Activated CD4-positive, alpha-beta T cell treated with anti-CD3 and anti-CD28 coated beads, Interleukin-2, amount 50 U/mL, for 1 hour (primary cell): ENCODE results near the gene ANG.
A peak's percentile ranks its signal among the peaks of the same experiment; 100 is the strongest.

ENCODE experiments used
- DNase-seq: peaks from one replicate; pipeline ENCODE4 v3.0.0-alpha.2; 2020

Gene ANG

GRCh38 chr14:20679907-20680306 lies 8.7 kb upstream of the ANG start:
- DNase-seq, result no peak

GRCh38 chr14:20680363-20680762 lies 8.2 kb upstream of the ANG start:
- DNase-seq, result no peak

GRCh38 chr14:20680843-20681347 lies 7.7 kb upstream of the ANG start:
- DNase-seq, result no peak

DNA sequence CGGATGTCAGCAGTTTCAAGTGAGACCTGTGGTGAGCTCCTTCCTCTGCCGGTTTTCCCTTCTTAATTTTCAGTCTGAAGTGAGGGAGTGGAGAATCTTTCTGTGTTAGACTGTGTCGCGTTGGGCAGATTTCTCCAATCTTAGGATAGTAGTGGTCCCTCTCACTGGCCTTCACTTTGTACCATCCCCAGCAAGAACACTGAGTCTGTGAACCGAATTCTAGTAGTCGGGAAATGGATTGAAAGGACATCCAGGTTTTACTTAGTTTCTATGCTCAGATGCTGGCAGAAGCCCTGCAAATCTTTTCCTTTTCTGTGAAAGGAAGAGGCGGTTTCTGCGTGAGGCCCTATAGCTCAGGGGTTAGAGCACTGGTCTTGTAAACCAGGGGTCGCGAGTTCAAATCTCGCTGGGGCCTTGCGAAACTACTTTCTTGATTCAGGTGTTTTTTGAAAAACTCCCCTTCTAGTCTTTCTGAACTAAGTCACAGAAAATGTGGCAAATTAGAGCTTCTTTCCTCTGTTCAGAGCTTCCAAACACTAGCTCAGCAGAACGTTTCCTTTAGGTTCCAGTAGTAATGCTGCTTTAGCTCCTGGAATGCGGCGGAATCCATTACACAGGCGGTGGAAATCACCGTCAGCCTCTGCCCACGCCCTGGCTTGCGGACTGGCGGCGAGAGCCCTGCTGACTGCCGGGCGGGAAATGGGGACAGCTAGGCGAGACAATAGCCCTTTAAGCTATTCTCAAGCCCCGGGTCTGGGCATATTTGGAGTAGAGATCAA lies 7.0 kb upstream of the ANG start:
- DNase-seq, result peak; percentile 89

DNA sequence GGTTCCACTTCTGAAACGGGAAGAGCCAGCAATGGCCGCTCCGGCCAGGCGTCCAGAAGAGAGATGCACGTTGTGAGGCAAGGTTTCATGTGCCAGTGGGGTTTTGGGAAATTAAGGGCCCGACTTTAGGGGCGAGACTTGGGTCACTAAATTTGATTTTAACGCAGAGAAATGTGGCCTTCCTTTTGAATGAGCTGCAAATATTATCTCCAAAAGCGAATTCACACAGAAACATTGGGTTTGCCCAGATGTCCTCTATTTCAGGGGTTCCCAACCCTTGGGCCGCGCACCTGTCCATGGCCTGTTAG lies 6.5 kb upstream of the ANG start:
- no peak for DNase-seq

DNA sequence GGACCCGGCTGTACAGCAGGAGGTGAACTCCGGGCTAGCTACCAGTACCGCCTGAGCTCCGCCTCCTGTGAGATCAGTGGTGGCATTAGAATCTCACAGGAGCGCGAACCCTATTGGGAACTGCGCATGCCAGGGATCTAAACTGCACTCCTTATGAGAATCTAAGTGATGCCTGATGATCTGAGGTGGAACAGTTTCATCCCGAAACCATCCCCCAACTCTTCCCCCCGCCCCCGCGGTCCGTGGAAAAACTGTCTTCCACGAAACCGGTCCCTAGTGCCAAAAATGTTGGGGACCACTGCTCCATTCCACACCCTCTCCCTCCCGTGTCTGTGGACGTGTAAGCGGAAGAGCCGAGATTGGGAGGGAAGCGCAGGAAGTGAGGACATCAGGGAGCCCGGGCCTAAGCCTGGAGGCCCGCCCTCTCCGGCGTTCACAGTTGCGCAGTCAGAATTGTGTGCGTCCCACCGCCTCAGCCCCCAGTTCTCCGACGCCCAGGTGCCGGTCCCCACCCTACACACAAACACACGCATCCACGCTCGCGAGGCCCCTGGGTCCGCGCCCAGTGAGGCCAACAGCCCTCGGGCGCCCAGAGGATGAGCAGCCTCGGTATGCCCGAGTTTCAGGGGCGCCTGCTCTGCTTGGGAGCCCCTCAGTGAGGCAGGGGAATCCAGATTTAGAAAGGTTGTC lies 6.0 kb upstream of the ANG start:
- peak; percentile 72 for DNase-seq

- peak; percentile 76 for DNase-seq
These were observed 5.3 kb upstream of the ANG start for GRCh38 chr14:20683125-20683890.

DNA sequence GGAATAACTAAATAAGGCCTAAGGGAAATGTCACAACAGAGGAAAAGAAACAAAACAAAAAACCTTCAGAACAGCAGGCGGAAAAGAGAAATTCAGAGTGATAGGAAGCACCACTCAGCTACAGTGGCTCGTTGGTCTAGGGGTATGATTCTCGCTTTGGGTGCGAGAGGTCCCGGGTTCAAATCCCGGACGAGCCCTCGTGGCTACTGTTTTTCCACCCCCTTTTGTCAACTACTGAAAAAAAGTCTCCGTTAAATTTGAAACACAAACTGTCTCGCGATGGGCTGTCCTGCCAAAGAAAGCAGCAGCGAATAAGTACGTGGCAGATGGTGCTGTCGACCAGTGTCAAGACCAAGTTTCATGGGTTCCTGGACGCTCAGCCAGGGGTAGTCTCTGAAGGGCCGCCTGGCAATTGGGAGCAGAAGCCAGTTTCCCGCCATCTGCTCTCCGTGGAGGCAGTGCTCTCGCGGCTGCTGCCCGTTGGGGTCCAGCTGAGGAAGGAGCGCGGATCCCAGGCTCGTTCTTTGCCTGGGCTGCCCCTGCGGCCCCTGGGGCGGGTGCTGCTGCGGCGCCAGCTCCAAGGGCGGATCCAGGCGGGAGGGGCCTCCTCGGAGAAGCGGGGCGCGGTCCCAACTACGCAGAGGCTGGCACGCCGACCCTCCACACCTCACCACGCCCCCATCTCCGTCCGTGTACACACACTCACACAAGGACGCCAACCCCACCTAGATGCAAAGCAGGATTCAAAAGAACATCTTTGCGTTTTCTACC lies 4.5 kb upstream of the ANG start, which contains the start of gene RNASE4:
Gene RNASE4, plus strand, starts transcription at position 670 of the 771 bp plus-strand sequence. CDS start 14,812 bp downstream, outside the sequence.
- DNase-seq, result peak; percentile 78

DNA sequence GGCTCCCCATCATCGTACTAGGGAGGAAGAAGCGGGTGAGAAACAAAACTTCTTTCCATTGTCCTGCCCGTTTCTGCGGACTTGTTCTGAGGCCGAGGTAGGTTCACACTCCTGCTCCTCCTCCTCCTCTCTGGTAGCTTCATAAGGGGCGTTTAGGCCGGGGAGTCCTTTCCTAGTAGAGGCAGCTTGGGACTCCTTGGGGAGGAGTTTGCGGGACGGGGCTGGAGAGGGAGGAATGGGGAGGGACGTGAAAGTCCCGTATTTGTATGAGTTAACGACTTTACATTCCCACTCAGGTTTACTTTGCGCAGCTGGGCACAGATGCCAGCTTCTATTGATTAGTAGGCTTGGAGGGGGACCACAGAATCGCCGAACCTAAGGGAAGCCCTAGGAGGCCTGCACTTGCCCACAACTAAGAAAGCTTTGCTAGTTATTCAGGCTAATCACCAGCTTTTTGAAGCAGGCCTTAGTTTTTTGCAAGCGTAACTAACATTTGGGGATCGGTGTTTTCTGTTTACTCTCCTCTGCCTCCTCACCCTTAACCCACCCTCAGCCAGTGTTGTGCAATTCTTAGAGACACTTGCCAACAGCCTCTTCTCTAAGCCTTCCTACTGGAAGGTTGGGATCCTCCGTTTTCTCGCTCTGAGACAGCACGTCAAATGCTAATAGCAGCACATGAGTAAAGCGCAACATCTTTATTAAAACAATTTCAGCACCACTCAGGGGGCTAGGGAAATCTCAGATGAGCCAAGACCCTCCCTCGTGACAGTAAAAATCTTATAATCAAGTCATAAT lies 3.7 kb upstream of the ANG start:
- no peak for DNase-seq

DNA sequence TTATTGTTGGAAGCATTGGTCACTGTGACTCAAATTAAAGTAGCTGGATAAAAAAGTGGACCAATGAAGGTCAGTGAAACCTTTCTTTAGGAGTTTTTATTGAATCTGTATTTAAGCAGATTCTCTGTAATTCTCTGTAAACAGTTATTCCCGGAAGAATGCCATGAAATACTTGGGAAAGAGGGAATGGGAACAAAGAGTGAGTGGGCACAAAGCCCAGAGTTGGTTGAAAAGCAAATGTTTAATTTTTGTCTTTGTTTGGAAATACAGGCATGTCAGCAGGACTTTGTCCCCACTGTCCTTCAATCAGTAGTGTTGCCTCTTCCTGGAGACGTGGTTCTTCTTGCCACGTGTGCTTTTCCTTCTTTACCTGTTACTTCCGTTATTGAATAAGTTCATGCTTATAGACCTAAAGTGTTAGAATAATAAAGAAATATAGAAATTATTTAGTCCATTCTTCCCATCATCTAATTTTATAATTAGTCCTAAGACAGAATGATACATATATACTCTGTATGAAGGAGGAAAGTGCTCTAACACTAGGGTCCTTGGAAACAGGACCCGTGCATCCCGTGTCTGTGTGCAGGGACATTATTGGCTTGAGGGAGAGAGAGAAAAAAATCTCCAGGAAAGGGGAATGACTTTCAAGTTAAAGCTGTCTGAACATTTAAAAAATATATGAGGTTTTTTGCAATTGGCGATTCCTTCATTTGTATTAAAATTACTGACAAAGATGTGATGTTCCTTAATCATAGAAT lies 2.0 kb upstream of the ANG start:
- no peak for DNase-seq

GRCh38 chr14:20687362-20688166 lies 1.0 kb upstream of the ANG start:
- DNase-seq, result no peak

GRCh38 chr14:20690848-20691640 lies 2.5 kb downstream of the ANG start:
- peak; percentile 29 for DNase-seq

- DNase-seq, result no peak
These were observed 3.7 kb downstream of the ANG start for GRCh38 chr14:20692116-20692751.

- no peak for DNase-seq
These were observed 8.2 kb downstream of the ANG start for GRCh38 chr14:20696764-20697163.

DNA sequence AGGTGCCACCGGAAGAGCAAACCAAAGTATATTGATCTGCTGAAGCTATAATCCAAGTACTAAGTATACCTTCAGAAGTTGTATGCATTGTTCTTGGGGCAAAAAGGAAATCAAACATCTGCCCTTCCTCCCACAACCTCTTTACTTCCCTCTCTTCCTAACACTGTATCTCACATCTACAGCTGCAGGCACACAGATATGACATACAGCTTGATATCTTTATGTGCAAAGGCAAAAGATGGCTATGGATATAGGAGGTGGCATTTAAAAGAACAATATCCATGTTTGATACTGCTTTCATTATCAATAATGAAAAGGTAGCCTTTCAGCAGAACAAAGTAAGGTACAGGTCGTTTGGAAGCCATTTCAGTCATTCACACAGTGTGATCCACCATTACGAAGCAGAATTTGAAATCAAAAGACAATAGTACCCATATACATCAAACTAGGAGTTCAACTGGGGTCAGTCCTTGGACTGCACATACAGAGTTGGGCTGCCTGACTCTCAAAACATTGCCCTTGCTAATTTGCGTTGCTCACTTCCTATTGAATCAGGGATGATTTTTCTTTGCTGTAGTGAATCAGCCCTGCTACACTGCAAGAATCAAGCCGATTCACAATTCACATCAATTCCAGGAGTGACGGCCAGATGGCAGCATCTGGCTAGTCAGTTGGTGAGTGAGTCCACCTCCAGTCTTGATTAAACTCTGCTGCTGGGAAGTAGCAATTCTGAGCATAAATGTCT lies 8.9 kb downstream of the ANG start:
- peak; percentile 60 for DNase-seq

- DNase-seq, result no peak
These were observed 9.4 kb downstream of the ANG start for GRCh38 chr14:20698018-20698329.

GRCh38 chr14:20698934-20699333 lies 10.4 kb downstream of the ANG start:
- DNase-seq, result no peak

DNA sequence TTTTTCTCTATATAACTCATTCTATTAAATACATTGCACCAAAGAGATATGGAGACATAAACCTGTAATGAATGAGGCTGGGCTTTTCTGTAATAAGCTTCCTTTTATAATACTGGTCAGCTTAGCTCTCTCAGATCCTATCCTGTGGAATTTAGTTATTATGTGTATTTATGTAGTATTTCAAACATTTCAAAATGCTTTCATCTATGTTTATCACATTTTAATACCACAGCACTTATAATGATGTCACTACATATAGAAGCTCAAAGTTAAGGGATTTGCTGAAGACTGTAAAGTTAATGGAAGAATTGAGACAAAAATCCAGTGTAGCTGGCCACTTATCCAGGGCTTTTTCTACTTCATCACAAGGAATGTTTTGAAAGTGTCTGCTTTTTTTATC lies 11.4 kb downstream of the ANG start:
- DNase-seq, result no peak
